Activated CD8-positive, alpha-beta memory T cell treated with anti-CD3 and anti-CD28 coated beads, Interleukin-2, amount 50 U/mL, for 48 hours (primary cell): ENCODE measurements around the gene PKLR.
"Not testable (repeated sequence)": the region's sequence is repeated elsewhere in the genome, so short reads cannot be mapped to it uniquely, and the experiment has no call there.

ENCODE experiments used
- DNase-seq: peaks from one replicate; pipeline ENCODE4 v3.0.0-alpha.2; 2020

PKLR gene

DNA sequence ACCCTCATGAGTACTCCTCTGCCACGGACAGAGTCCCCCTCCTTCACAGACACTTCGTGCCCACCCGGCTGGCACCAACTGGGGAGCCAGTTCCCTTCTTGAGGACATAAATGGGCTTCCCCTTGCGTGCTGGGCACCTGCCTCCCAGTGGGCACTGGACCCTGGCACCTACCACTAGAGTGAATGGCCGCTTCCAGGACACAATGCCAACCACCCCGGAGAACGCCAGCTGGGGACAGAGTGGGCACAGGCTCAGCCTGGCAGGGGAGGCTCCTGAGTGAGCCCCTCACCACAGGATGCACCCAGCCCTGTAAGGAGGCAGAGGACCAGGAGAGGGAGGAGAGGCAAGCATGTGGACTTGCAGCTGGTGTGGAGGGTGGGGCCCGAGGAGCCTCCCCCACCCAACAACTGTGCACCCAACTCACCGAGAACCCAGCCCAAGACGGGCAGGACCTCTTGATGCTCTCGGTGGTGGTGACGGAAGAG, 47.0 kb downstream of the PKLR start:
- DNase-seq, result no peak

- DNase-seq, result no peak
Observed at GRCh38 chr1:155253797-155254196, 47.4 kb downstream of the PKLR start.

- no peak for DNase-seq
Observed at GRCh38 chr1:155253208-155253607, 48.0 kb downstream of the PKLR start.

DNA sequence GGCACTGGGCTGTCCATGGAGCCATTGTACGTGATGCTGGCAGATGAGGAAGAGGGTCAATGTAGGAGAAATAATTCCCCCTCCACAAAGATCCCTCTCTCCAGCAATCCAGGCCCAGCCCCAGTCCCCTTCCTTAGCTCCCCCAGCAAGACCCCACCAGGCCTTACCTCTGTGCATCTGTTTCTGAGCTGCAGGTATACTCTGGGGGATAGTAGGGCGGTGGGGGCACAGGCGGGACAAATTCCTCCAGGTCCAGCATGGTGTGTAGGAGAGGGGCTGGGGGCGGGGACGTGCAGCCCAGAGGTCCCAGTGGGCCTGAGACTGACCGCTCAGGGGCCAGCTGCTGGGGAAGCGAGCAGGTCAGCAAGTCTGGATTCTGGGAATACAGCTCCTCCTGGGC, 49.7 kb downstream of the PKLR start:
- no peak for DNase-seq

- DNase-seq, result peak; percentile 100
Observed at GRCh38 chr1:155250633-155251449, 50.4 kb downstream of the PKLR start.

DNA sequence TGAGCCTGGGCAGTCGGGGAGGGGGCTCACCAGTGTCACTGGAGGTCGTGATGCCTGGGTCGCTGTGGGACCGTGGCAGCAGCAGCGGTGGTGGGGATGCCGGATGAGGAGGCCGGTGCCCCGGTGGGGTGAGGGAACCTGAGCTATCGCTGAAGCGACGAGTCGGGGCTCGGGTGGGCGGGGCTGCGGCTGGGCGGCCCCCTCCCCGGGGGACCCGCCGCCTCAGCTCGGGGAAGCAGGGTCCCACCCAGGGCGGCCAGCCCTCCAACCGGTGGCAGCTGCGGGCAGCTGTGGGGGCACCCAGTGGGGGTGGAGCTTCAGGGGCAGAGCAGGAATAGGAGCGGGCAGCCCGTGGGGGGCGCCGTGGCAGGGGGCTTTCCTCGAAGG, 51.0 kb downstream of the PKLR start:
- DNase-seq, result no peak

DNA sequence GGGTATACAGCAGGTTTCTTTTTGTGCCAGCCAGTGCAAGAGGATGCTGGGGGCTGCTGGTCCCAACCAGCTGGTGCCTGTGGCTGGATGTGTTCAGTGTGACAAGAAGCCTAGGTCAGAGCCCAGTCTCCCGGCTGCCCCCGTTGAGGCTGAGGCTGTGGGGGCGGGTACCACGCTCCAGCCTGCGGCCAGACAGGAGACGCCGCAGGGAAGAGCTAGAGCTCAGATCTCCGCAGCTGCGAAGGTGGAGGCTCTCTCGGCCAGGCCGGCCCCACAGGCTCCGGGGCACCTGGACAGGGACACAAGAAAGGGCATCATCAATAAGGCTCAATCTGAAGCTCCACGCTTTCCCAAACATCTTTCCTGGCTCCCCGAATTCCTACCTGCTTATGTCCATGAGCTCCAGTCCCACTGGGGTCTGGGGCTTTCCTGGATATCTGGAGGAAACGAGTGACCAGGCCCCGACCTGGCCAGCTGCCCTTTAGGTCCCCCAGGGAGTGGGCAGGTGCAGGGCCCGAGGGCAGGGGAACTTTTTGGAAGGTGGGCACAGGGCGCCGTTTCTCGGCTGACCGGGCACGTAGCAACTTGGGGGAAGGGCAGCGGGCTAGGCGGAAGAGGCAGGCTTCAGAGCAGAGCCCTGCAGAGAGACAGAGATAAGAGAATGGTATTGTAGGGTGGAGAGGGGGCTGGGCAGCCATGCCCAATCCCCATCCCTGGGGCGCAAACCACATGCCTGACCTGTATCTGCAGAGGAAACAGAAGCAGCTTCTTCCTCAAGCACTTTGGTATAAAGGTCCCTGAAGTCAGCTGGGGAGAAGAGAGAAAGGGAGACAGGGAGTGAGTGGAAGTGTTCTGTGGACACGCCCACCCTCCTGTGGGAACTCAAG, 53.3 kb downstream of the PKLR start:
- DNase-seq, result no peak

GRCh38 chr1:155246796-155247195, 54.4 kb downstream of the PKLR start:
- DNase-seq, result not testable (repeated sequence)

- no peak for DNase-seq
Observed at GRCh38 chr1:155245163-155245524, 56.1 kb downstream of the PKLR start.

GRCh38 chr1:155244368-155245162, 56.7 kb downstream of the PKLR start:
- DNase-seq, result peak; percentile 96

GRCh38 chr1:155242805-155243358, 58.4 kb downstream of the PKLR start:
- DNase-seq, result no peak

GRCh38 chr1:155241841-155242264, 59.4 kb downstream of the PKLR start:
- no peak for DNase-seq

DNA sequence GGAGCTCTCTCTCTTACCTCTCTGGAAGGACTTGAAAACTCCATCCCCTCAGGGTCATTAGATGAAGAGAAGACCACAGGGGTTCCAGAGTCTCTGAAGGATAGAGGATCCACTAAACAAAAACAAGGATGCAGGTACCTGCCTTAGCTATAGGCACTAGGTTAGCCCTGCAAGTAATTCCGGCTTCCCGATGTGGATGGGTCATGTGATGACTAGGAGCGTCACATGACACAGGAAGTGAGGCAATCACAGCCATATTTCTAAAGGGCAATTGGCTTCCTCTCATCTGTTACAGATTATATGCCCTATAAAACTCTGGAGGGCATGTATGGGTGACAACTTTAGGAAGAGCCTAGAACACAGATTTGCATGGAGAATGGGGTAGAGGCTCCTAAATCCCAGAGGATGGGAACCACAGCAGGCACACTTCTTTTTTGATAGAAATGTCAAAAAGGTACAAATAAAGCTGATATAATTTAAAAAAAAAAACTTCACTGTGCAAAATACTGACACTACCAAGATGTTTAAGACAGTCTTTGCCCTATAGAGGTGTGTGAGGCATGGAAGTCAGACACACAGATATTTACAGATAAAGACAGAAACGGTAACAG, 60.1 kb downstream of the PKLR start:
- peak; percentile 68 for DNase-seq
